ENCODE measurements around the gene CDIP1.

The CDIP1 gene

DNA sequence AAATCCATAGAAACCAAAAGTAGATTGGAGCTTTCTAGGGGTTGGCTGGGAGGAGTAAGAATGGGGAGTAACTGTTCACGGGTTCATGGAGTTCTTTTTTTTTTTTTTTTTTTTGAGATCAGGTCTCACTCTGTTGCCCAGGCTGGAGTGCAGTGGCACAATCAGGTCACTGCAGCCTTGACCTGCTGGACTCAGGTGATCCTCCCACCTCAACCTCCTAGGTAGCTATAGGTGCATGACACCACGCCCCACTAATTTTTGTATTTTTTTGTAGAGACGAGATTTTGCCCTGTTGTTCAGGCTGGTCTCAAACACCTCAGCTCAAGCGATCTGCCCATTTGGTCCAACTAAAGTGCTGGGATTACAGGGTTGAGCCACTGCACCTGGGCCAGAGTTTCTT is 65.7 kb downstream of the CDIP1 start:
- TF ChIP-seq ZNF585B (tag by site-specific recombination; IDR thresholded peaks at IDR 0.05), result no peak
- no peak for TF ChIP-seq ZNF596 (tag by site-specific recombination; IDR thresholded peaks at IDR 0.05)
- TF ChIP-seq BCL11B (tag by site-specific recombination; IDR thresholded peaks at IDR 0.05; ENCODE audit: low read depth), result no peak
- no peak for TF ChIP-seq ZIC2 (tag by site-specific recombination; IDR thresholded peaks at IDR 0.05)
- no peak for TF ChIP-seq ZNF112 (tag by site-specific recombination; IDR thresholded peaks at IDR 0.05)
- TF ChIP-seq, protein P1, sequence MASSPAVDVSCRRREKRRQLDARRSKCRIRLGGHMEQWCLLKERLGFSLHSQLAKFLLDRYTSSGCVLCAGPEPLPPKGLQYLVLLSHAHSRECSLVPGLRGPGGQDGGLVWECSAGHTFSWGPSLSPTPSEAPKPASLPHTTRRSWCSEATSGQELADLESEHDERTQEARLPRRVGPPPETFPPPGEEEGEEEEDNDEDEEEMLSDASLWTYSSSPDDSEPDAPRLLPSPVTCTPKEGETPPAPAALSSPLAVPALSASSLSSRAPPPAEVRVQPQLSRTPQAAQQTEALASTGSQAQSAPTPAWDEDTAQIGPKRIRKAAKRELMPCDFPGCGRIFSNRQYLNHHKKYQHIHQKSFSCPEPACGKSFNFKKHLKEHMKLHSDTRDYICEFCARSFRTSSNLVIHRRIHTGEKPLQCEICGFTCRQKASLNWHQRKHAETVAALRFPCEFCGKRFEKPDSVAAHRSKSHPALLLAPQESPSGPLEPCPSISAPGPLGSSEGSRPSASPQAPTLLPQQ (tag by site-specific recombination; IDR thresholded peaks at IDR 0.05), result no peak
- no peak for TF ChIP-seq ZNF530 (tag by site-specific recombination; IDR thresholded peaks at IDR 0.05; ENCODE audit: low read depth)
- TF ChIP-seq ZNF155 (tag by site-specific recombination; IDR thresholded peaks at IDR 0.05), result no peak
- no peak for TF ChIP-seq ZFHX2 (tag by site-specific recombination; conservative IDR thresholded peaks at IDR 0.05)
- TF ChIP-seq, protein P2, sequence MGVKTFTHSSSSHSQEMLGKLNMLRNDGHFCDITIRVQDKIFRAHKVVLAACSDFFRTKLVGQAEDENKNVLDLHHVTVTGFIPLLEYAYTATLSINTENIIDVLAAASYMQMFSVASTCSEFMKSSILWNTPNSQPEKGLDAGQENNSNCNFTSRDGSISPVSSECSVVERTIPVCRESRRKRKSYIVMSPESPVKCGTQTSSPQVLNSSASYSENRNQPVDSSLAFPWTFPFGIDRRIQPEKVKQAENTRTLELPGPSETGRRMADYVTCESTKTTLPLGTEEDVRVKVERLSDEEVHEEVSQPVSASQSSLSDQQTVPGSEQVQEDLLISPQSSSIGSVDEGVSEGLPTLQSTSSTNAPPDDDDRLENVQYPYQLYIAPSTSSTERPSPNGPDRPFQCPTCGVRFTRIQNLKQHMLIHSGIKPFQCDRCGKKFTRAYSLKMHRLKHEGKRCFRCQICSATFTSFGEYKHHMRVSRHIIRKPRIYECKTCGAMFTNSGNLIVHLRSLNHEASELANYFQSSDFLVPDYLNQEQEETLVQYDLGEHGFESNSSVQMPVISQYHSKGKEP (tag by site-specific recombination; IDR thresholded peaks at IDR 0.05), result no peak
- TF ChIP-seq ZNF214 (tag by site-specific recombination; IDR thresholded peaks at IDR 0.05; ENCODE audit: borderline replicate concordance), result no peak
- TF ChIP-seq, protein P3, sequence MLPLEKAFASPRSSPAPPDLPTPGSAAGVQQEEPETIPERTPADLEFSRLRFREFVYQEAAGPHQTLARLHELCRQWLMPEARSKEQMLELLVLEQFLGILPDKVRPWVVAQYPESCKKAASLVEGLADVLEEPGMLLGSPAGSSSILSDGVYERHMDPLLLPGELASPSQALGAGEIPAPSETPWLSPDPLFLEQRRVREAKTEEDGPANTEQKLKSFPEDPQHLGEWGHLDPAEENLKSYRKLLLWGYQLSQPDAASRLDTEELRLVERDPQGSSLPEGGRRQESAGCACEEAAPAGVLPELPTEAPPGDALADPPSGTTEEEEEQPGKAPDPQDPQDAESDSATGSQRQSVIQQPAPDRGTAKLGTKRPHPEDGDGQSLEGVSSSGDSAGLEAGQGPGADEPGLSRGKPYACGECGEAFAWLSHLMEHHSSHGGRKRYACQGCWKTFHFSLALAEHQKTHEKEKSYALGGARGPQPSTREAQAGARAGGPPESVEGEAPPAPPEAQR (tag by site-specific recombination; IDR thresholded peaks at IDR 0.05), result no peak
- Histone ChIP-seq H3K9me3 (ENCODE audit: control insufficient read depth, insufficient read depth, low read depth, low read length) (no peaks in the 10 kb centered on the region), H3K36me3 (ENCODE audit: control insufficient read depth in 2 of 2, insufficient read depth in 1 of 2, low read length in 2 of 2) (peaks cover 0 to 4% of the 10 kb centered on the region in 2 experiments; a peak in 1 of 3 replicates), H3K4me1 (ENCODE audit: control insufficient read depth, insufficient read depth, low read length) (0 out of 2 replicates have a peak, but pooled peaks cover 2% of the 10 kb centered on the region), H3K27ac (ENCODE audit: extremely low read depth, low read depth, low read length) (no peak overlapping the region), H3K4me3 (ENCODE audit: low read depth, low read length) (no peak overlapping the region)
- ChIA-PET POLR2A (no interaction called here), CTCF (interaction anchor here (0.6 to 1.4 kb wide), 4 partner anchors 9 to 219 kb away, joined by 3 to 6 read pairs (median 3); no protein-coding TSS in a partner anchor)

DNA sequence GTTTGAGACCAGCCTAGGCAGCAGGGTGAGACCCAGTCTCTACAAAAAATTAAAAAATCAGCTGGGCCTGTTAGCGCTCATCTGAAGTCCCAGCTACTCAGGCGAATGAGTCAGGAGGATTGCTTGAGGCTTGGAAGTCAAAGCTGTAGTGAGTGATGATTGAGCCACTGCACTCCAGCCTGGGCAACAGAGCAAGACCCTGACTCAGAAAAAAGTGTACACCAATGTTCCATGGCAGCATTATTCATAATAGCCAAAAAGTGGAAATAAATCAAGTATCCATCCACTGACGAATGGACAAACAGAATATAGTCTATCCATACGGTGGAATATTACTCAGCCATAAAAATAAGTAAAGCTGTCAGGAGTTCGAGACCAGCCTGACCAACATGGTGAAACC is 66.7 kb downstream of the CDIP1 start:
- Histone ChIP-seq H3K4me3 (ENCODE audit: low read depth, low read length) (no peak overlapping the region), H3K4me1 (ENCODE audit: control insufficient read depth, insufficient read depth, low read length) (no peaks in the 10 kb centered on the region), H3K36me3 (ENCODE audit: control insufficient read depth in 2 of 2, insufficient read depth in 1 of 2, low read length in 2 of 2) (peaks cover 0 to 9% of the 10 kb centered on the region in 2 experiments; a peak in 1 of 3 replicates), H3K27ac (ENCODE audit: extremely low read depth, low read depth, low read length) (no peak overlapping the region), H3K9me3 (ENCODE audit: control insufficient read depth, insufficient read depth, low read depth, low read length) (no peaks in the 10 kb centered on the region)
- ChIA-PET POLR2A (interaction anchor here (1.0 kb wide), 1 partner anchor 14 kb away, joined by 3 read pairs; no protein-coding TSS in a partner anchor), CTCF (interaction anchor here (0.9 to 1.4 kb wide), 2 partner anchors 8 to 218 kb away, joined by 3 to 6 read pairs; no protein-coding TSS in a partner anchor)
- TF ChIP-seq ZNF664 (tag by site-specific recombination; IDR thresholded peaks at IDR 0.05) (no peak), ZNF146 (tag by site-specific recombination; IDR thresholded peaks at IDR 0.05) (peak; percentile 72), ZNF121 (tag by site-specific recombination; IDR thresholded peaks at IDR 0.05) (peak; percentile 74)

DNA sequence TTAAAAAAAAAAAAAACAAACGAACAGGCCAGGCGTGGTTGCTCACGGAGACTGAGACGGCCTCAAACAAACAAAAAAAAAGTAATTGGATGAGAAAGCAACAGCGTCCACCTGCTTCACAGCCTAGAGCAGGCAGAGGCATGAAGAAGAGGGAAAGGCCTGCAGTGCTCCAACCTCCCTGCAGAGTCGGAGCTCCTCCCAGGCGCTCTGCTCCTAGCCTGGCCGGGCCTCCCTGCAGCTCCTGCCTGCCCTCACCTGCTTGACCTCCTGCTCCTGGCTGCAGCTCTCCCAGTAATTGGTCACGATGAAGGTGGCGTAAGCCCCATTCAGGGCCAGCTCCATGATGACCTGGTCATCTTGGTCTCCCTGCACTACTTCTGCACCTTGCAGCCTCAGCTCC is 69.6 kb downstream of the CDIP1 start:
- no peaks in the 10 kb centered on the region for H3K9me3 ChIP-seq (ENCODE audit: control insufficient read depth, insufficient read depth, low read depth, low read length)
- POLR2A ChIA-PET, result no interaction called here
- H3K4me3 ChIP-seq (ENCODE audit: low read depth, low read length), result no peak overlapping the region
- no peaks in the 10 kb centered on the region for H3K4me1 ChIP-seq (ENCODE audit: control insufficient read depth, insufficient read depth, low read length)
- peaks cover 0 to 27% of the 10 kb centered on the region in 2 experiments; a peak in 1 of 3 replicates for H3K36me3 ChIP-seq (ENCODE audit: control insufficient read depth in 2 of 2, insufficient read depth in 1 of 2, low read length in 2 of 2)
- no peak overlapping the region for H3K27ac ChIP-seq (ENCODE audit: extremely low read depth, low read depth, low read length)
- CTCF ChIA-PET, result interaction anchor here (0.6 kb wide), 2 partner anchors 31 to 32 kb away, joined by 3 read pairs; no protein-coding TSS in a partner anchor
- TF ChIP-seq ZNF112 (tag by site-specific recombination; IDR thresholded peaks at IDR 0.05) (no peak), YY1 (tag by site-specific recombination; IDR thresholded peaks at IDR 0.05) (no peak), ZNF549 (tag by site-specific recombination; IDR thresholded peaks at IDR 0.05) (no peak), GLIS1 (tag by site-specific recombination; IDR thresholded peaks at IDR 0.05) (no peak), KLF10 (tag by site-specific recombination; IDR thresholded peaks at IDR 0.05) (no peak), ZNF670 (tag by site-specific recombination; IDR thresholded peaks at IDR 0.05; ENCODE audit: low read depth) (no peak)
- TF ChIP-seq, protein P4, sequence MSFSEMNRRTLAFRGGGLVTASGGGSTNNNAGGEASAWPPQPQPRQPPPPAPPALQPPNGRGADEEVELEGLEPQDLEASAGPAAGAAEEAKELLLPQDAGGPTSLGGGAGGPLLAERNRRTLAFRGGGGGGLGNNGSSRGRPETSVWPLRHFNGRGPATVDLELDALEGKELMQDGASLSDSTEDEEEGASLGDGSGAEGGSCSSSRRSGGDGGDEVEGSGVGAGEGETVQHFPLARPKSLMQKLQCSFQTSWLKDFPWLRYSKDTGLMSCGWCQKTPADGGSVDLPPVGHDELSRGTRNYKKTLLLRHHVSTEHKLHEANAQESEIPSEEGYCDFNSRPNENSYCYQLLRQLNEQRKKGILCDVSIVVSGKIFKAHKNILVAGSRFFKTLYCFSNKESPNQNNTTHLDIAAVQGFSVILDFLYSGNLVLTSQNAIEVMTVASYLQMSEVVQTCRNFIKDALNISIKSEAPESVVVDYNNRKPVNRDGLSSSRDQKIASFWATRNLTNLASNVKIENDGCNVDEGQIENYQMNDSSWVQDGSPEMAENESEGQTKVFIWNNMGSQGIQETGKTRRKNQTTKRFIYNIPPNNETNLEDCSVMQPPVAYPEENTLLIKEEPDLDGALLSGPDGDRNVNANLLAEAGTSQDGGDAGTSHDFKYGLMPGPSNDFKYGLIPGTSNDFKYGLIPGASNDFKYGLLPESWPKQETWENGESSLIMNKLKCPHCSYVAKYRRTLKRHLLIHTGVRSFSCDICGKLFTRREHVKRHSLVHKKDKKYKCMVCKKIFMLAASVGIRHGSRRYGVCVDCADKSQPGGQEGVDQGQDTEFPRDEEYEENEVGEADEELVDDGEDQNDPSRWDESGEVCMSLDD (tag by site-specific recombination; IDR thresholded peaks at IDR 0.05), result no peak
- TF ChIP-seq, protein P2 (tag by site-specific recombination; IDR thresholded peaks at IDR 0.05), result no peak
- TF ChIP-seq, protein P5, sequence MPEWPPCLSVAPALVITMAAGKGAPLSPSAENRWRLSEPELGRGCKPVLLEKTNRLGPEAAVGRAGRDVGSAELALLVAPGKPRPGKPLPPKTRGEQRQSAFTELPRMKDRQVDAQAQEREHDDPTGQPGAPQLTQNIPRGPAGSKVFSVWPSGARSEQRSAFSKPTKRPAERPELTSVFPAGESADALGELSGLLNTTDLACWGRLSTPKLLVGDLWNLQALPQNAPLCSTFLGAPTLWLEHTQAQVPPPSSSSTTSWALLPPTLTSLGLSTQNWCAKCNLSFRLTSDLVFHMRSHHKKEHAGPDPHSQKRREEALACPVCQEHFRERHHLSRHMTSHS (tag by site-specific recombination; IDR thresholded peaks at IDR 0.05), result no peak
